MCF 10A (cell line): ENCODE data around the gene MAP7D1. TPM values are rescaled to one million over a fixed set of nuclear protein-coding genes. Genes with fewer than 3 reads are reported as not detected.

Experiments
- BruUV-seq: library from RNA; stranded (reverse); fragments of 400-500 nt; replicated peaks from 2 replicates; lab custom pipeline; 2021; lab: Mats Ljungman, UMichigan
- CTCF ChIA-PET: fragments of 300-600 bp; sonication (Branson Sonifier 250); formaldehyde crosslinking; extraction: SDS; loops from one replicate; lab custom pipeline; 2021; ENCODE audit warnings: antibody characterized with exemption, inconsistent platforms; lab: Yijun Ruan, JAX
- POLR2A ChIA-PET: fragments of 300-600, 350-650 bp; sonication (Branson Sonifier 250); formaldehyde crosslinking; extraction: SDS; loops from one replicate; lab custom pipeline; 2020; ENCODE audit warnings: antibody characterized with exemption, inconsistent platforms; lab: Yijun Ruan, JAX
- DNase-seq: peaks from one replicate; pipeline ENCODE4 v3.0.0-alpha.2; 2018; ENCODE audit not compliant: unreplicated experiment
- H3K27ac Mint-ChIP-seq: one replicate; pipeline ENCODE4 v1.8.0; 2022; ENCODE audit warnings: mild to moderate bottlenecking, low read depth, mixed read lengths; ENCODE audit not compliant: unreplicated experiment
- H3K27me3 Mint-ChIP-seq: one replicate; pipeline ENCODE4 v1.8.0; 2022; ENCODE audit warnings: mixed read lengths; ENCODE audit not compliant: insufficient read depth, unreplicated experiment
- H3K36me3 Mint-ChIP-seq: one replicate; pipeline ENCODE4 v1.8.0; 2022; ENCODE audit warnings: mild to moderate bottlenecking, moderate library complexity, mixed read lengths; ENCODE audit not compliant: insufficient read depth, unreplicated experiment
- H3K4me1 Mint-ChIP-seq: one replicate; pipeline ENCODE4 v1.8.0; 2022; ENCODE audit warnings: mixed read lengths; ENCODE audit not compliant: insufficient read depth, unreplicated experiment
- H3K4me3 Mint-ChIP-seq: one replicate; pipeline ENCODE4 v1.8.0; 2022; ENCODE audit warnings: mild to moderate bottlenecking, moderate library complexity, mixed read lengths; ENCODE audit not compliant: unreplicated experiment
- H3K9me3 Mint-ChIP-seq: one replicate; pipeline ENCODE4 v1.8.0; 2022; ENCODE audit warnings: mixed read lengths; ENCODE audit not compliant: unreplicated experiment
- intact Hi-C: fragments of 100-400 bp; cut with micrococcal nuclease; formaldehyde crosslinking; loops from 2 replicates; pipeline ENCODE4 v1.14.1; 2022
- total RNA-seq: library from RNA; stranded (reverse); gene quantifications from 2 replicates; pipeline ENCODE4 v1.2.3, GENCODE V29; 2022
- TF ChIP-seq, protein P1 (sequence below): fragments of 200-600 bp; IDR thresholded peaks from one replicate; pipeline ENCODE4 v1.8.0; 2022; ENCODE audit warnings: antibody characterized with exemption, mild to moderate bottlenecking; ENCODE audit not compliant: unreplicated experiment

Gene MAP7D1
- total RNA-seq, 1 experiment from 2014 or later = 170 TPM

- TF ChIP-seq, protein P1, sequence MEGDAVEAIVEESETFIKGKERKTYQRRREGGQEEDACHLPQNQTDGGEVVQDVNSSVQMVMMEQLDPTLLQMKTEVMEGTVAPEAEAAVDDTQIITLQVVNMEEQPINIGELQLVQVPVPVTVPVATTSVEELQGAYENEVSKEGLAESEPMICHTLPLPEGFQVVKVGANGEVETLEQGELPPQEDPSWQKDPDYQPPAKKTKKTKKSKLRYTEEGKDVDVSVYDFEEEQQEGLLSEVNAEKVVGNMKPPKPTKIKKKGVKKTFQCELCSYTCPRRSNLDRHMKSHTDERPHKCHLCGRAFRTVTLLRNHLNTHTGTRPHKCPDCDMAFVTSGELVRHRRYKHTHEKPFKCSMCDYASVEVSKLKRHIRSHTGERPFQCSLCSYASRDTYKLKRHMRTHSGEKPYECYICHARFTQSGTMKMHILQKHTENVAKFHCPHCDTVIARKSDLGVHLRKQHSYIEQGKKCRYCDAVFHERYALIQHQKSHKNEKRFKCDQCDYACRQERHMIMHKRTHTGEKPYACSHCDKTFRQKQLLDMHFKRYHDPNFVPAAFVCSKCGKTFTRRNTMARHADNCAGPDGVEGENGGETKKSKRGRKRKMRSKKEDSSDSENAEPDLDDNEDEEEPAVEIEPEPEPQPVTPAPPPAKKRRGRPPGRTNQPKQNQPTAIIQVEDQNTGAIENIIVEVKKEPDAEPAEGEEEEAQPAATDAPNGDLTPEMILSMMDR = no peak
- Mint-ChIP-seq H3K4me1 (peaks cover 30% of the 10 kb centered on the region), H3K4me3 (peak overlapping the region; percentile 52), H3K27ac (peak overlapping the region; percentile 97), H3K27me3 (no peaks in the 10 kb centered on the region), H3K36me3 (no peaks in the 10 kb centered on the region), H3K9me3 (no peaks in the 10 kb centered on the region)
- ChIA-PET POLR2A (interaction anchor here (0.6 to 2.9 kb wide), 3 partner anchors 20 to 54 kb away, joined by 4 to 14 read pairs (median 4); partner anchors contain the start of gene THRAP3), CTCF (interaction anchor here (1.0 to 1.7 kb wide), 4 partner anchors 12 to 164 kb away, joined by 3 to 5 read pairs (median 4); no protein-coding TSS in a partner anchor)
- intact Hi-C loops = no loop called here
- BruUV-seq = no TSS peak
- DNase-seq = peak; percentile 46
These were observed 48.5 kb downstream of the MAP7D1 start for GRCh38 chr1:36204347-36204909.

- Mint-ChIP-seq H3K27ac (no peak overlapping the region), H3K4me3 (no peak overlapping the region), H3K36me3 (no peaks in the 10 kb centered on the region), H3K27me3 (no peaks in the 10 kb centered on the region), H3K4me1 (peaks cover 18% of the 10 kb centered on the region), H3K9me3 (no peaks in the 10 kb centered on the region)
- ChIA-PET POLR2A (no interaction called here), CTCF (interaction anchor here (0.5 to 1.5 kb wide), 3 partner anchors 18 to 35 kb away, joined by 3 to 5 read pairs (median 3); no protein-coding TSS in a partner anchor)
- intact Hi-C loops = no loop called here
- TF ChIP-seq, protein P1 = no peak
- DNase-seq = no peak
- no TSS peak for BruUV-seq
These were observed 50.4 kb downstream of the MAP7D1 start for GRCh38 chr1:36206323-36206858.

DNA sequence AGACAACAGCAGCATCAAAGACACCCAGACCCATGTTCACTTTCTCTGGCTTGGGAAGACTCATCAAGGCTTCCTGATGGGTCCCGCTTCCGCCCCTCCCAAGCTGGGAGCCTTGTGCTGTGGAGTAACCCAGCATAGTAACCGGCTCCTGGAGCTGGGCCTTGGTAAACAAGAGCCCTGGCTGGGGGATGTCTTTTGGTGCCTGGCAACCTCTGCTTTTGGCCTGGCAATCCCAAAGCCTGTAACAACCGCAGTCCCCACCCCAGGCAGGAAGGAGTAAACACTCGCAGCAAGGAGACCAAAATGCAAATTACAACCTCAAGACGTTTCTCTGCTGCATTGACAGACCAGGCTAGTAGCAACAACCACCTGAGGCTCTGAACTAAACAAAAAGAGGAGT lies 51.4 kb downstream of the MAP7D1 start:
- H3K36me3 Mint-ChIP-seq = no peaks in the 10 kb centered on the region
- intact Hi-C loops = no loop called here
- no TSS peak for BruUV-seq
- H3K4me3 Mint-ChIP-seq = no peak overlapping the region
- no peak overlapping the region for H3K27ac Mint-ChIP-seq
- TF ChIP-seq, protein P1 = no peak
- ChIA-PET CTCF (interaction anchor here (1.5 kb wide), 2 partner anchors 11 to 19 kb away, joined by 4 to 5 read pairs; no protein-coding TSS in a partner anchor), POLR2A (no interaction called here)
- peaks cover 18% of the 10 kb centered on the region for H3K4me1 Mint-ChIP-seq
- peak; percentile 39 for DNase-seq
- no peaks in the 10 kb centered on the region for H3K9me3 Mint-ChIP-seq
- no peaks in the 10 kb centered on the region for H3K27me3 Mint-ChIP-seq

DNA sequence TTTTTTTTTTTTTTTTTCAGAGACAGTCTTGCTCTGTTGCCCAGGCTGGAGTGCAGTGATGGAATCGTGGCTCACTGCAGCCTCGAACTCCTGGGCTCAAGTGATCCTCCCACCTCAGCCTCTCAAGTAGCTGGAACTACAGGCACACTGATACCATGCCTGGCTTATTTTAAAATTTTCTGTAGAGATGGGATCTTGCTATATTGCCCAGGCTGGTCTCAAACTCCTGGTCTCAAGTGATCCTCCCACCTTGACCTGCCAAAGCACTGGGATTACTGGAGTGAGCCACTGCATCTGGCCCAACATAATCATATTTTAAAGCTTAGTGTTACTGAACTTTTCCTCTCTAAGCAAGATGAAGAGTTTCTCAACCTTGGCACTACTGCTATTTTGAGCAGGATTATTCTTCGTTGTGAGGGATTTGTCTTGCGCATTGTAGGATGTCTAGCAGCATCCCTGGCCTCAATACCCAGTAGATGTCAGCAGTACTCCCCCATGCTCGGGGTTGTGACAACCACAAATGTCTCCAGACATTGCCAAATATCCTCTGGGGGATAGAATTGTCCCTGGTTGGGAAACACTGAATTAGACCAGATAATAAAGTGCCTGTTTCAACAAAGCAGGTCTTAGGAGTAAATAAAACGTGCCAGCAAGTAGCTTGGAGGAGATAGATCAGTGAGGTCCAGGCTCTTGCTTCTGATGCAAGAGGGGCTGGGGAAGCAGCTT lies 53.2 kb downstream of the MAP7D1 start:
- no peak for DNase-seq
- H3K4me3 Mint-ChIP-seq = no peak overlapping the region
- ChIA-PET POLR2A (interaction anchor here (1.6 to 3.4 kb wide), 2 partner anchors 8 to 15 kb away, joined by 10 read pairs; partner anchors contain the start of gene THRAP3), CTCF (interaction anchor here (0.6 to 1.8 kb wide), 4 partner anchors 8 to 271 kb away, joined by 3 to 5 read pairs (median 3); partner anchors contain the start of gene TRAPPC3)
- intact Hi-C loops = no loop called here
- H3K27ac Mint-ChIP-seq = no peak overlapping the region
- H3K27me3 Mint-ChIP-seq = no peaks in the 10 kb centered on the region
- TF ChIP-seq, protein P1 = no peak
- H3K4me1 Mint-ChIP-seq = peaks cover 23% of the 10 kb centered on the region
- H3K36me3 Mint-ChIP-seq = no peaks in the 10 kb centered on the region
- no peaks in the 10 kb centered on the region for H3K9me3 Mint-ChIP-seq
- BruUV-seq = no TSS peak
